Small intestine (tissue), 7 donors: ENCODE data around the gene C9orf72. TPM values are rescaled to one million over a fixed set of nuclear protein-coding genes. Genes with fewer than 3 reads are reported as not detected.
"Not testable (repeated sequence)": the region's sequence is repeated elsewhere in the genome, so short reads cannot be mapped to it uniquely, and the experiment has no call there.

Source experiments
- DNase-seq, 2 donors: peaks; one replicate each; pipeline versions ENCODE4 v3.0.0 to v3.0.0-alpha.2; 2013
- FAIRE-seq: peaks from 2 replicates; lab custom pipeline; 2012; peaks lifted over from hg19 to GRCh38; lab: Jason Lieb, UNC
- H3K27ac ChIP-seq, 3 donors: one replicate each; pipeline ENCODE4 v1.5.1; 2013; ENCODE audit warnings: low read length in 2 of 3, mild to moderate bottlenecking in 2 of 3, control low read depth in 1 of 3, inconsistent platforms in 1 of 3, low read depth in 1 of 3, moderate library complexity in 1 of 3
- H3K27me3 ChIP-seq, 3 donors: one replicate each; pipeline ENCODE4 v1.6.1; 2013; ENCODE audit warnings: low read length in 3 of 3, inconsistent platforms in 1 of 3; ENCODE audit not compliant: control insufficient read depth in 3 of 3, insufficient read depth in 3 of 3
- H3K36me3 ChIP-seq, 3 donors: one replicate each; pipeline ENCODE4 v1.6.1; 2013; ENCODE audit warnings: low read length in 3 of 3, inconsistent platforms in 1 of 3, low read depth in 1 of 3, mild to moderate bottlenecking in 1 of 3, moderate library complexity in 1 of 3; ENCODE audit not compliant: control insufficient read depth in 3 of 3, insufficient read depth in 2 of 3
- H3K4me1 ChIP-seq, 3 donors: one replicate each; pipeline ENCODE4 v1.6.1; 2013; ENCODE audit warnings: low read length in 2 of 3, inconsistent platforms in 1 of 3, low read depth in 1 of 3, mild to moderate bottlenecking in 1 of 3, moderate library complexity in 1 of 3; ENCODE audit not compliant: control insufficient read depth in 3 of 3, insufficient read depth in 2 of 3
- H3K4me3 ChIP-seq, 3 donors: one replicate each; pipeline ENCODE4 v1.5.1; 2013; ENCODE audit warnings: low read length in 3 of 3, control low read depth in 1 of 3, inconsistent platforms in 1 of 3, low read depth in 1 of 3, mild to moderate bottlenecking in 1 of 3, moderate library complexity in 1 of 3
- H3K9me3 ChIP-seq, 2 donors: one replicate each; pipeline ENCODE4 v1.6.1; 2013; ENCODE audit warnings: low read depth in 1 of 2, low read length in 1 of 2; ENCODE audit not compliant: control insufficient read depth in 2 of 2, insufficient read depth in 1 of 2
- WGBS, 3 donors: extraction: QIAGEN DNeasy Blood & Tissue Kit; methylation state at CpG; one replicate each; pipeline ENCODE4 v1.1.7; 2013; 5-methylcytosine and 5-hydroxymethylcytosine counted together
- polyA plus RNA-seq, 4 donors: library from polyadenylated mRNA; stranded (reverse) in 3 of 4; unstranded in 1 of 4; fragments of 200-250 nt in 3 of 4; fragments of 120-200 nt in 1 of 4; gene quantifications; one replicate each; pipeline versions ENCODE4 v1.2.1 to v1.2.3, GENCODE V29; 2013
- donor health status: healthy with polysubstance abuse.
- donor health status: control.
- donor health status: control.
- donor health status: Bipolar disorder and iron deficiency.
- donor health status: healthy.

Gene C9orf72
- polyA plus RNA-seq, 4 donors: 4.2 to 27.6 (median 5.3) TPM

GRCh38 chr9:27514551-27514950 is 58.7 kb downstream of the C9orf72 start:
- H3K27ac ChIP-seq: peak overlapping the region in 1 of 3 donors; percentile 3
- no peaks in the 10 kb centered on the region for H3K27me3 ChIP-seq
- DNase-seq: no peak
- peaks cover 0 to 7% (median 0%) of the 10 kb centered on the region in 3 donors for H3K4me1 ChIP-seq
- H3K36me3 ChIP-seq: peaks cover 0 to 6% (median 1%) of the 10 kb centered on the region in 3 donors
- no peak overlapping the region for H3K4me3 ChIP-seq
- WGBS, 3 donors: 88 to 98% (median 97%) methylated on average over 2 of the region's 2 CpGs
- FAIRE-seq: no peak
- no peaks in the 10 kb centered on the region for H3K9me3 ChIP-seq

DNA sequence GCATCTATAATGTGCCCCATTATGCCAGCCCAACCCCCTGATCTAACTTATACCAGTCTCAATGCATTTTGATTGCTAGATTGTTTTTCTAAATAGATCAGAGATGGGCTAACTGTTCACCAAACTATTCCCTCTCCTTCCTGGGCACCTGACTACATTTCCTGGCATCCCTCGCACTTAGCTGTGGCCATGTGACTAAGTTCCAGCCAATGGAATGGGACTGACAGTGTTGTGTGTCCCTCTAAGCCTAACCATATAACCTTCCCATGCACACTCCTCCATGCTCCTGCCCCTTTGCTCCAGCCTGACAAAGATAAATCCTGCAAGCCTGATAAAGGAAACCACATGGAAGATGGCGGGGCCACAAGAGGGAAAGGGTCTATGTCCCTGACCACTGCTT is 61.5 kb downstream of the C9orf72 start:
- H3K36me3 ChIP-seq: peaks cover 0 to 8% (median 2%) of the 10 kb centered on the region in 3 donors
- 85 to 94% (median 87%) methylated on average over 2 of the region's 2 CpGs for whole genome bisulfite sequencing, 3 donors
- H3K27ac ChIP-seq: no peak overlapping the region
- no peaks in the 10 kb centered on the region for H3K9me3 ChIP-seq
- H3K4me3 ChIP-seq: no peak overlapping the region
- peaks cover 0 to 7% (median 0%) of the 10 kb centered on the region in 3 donors for H3K4me1 ChIP-seq
- FAIRE-seq (no peak), DNase-seq (no peak)
- no peaks in the 10 kb centered on the region for H3K27me3 ChIP-seq

DNA sequence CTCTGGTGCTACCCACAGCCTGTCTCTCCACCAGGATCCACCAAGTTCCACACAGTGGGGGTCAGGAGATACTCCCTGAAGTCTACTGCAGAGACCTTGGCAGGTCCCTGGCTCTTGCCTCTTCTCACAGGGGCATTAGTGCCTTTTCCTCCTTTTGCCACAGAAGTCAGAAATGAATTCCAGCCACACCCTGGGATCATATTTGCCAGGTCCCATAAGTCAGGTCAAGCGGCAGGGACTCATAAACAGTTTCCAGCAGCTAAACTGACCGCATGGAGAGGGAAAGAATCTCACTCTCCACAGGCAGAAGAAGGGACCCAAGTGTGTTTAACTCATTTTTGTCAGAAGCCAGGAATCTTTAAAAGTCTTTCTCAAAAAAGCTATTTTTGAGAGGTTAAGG is 62.5 kb downstream of the C9orf72 start:
- DNase-seq (no peak), FAIRE-seq (no peak)
- 73 to 85% (median 84%) methylated on average over 2 of the region's 2 CpGs for WGBS, 3 donors
- Histone ChIP-seq H3K27ac (no peak overlapping the region), H3K4me3 (no peak overlapping the region), H3K9me3 (no peaks in the 10 kb centered on the region), H3K4me1 (peaks cover 0 to 7% (median 0%) of the 10 kb centered on the region in 3 donors), H3K27me3 (no peaks in the 10 kb centered on the region), H3K36me3 (peaks cover 0 to 8% (median 2%) of the 10 kb centered on the region in 3 donors)

DNA sequence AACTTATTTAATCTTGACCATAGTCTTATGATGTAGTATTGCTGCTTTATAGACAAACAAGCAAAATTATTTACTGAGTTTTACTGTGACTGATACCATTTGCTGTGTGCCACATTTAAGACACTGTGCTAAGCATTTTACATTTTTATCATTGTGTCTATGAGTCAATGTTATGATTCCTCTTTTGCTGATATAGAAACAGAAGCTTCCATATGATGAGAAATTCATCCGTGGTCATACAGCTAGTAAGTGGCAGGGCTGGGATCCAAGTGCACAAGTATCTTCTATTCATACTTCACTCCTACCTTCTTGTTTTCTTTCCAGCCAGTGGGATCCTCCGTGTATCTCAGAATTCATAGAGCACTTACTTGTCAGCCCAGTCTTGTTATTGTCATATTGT is 66.3 kb downstream of the C9orf72 start:
- H3K4me1 ChIP-seq: peaks cover 0 to 4% (median 0%) of the 10 kb centered on the region in 3 donors
- H3K36me3 ChIP-seq: peaks cover 0 to 18% (median 2%) of the 10 kb centered on the region in 3 donors
- H3K9me3 ChIP-seq: peaks cover 0 to 6% of the 10 kb centered on the region in 2 donors
- no peak overlapping the region for H3K4me3 ChIP-seq
- no peaks in the 10 kb centered on the region for H3K27me3 ChIP-seq
- FAIRE-seq: no peak
- no peak for DNase-seq
- H3K27ac ChIP-seq: no peak overlapping the region
- WGBS, 3 donors: 55 to 66% (median 61%) methylated on average over 2 of the region's 2 CpGs

DNA sequence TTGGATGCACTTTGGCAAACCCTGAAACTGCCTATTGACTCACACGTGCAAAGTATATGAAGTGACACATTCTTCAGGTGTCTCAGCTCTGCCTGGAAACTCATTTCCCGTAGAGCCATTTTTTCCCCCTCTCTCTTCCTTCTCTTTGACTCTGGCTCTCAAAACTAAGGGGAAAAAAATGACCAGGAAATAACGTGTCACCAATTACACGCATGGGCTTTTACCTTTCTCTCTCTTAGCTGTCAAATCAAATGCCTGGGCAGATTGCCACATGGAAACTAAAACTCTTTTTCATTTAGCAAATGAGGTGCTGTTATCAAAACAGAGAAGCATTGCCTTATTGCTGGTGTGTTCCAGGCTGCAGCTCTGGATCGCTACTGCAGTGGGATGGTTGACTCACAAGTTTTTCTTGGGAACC is 67.5 kb downstream of the C9orf72 start:
- FAIRE-seq (no peak), DNase-seq (no peak)
- Histone ChIP-seq H3K36me3 (peaks cover 0 to 14% (median 2%) of the 10 kb centered on the region in 3 donors), H3K9me3 (peaks cover 0 to 6% of the 10 kb centered on the region in 2 donors), H3K27me3 (no peaks in the 10 kb centered on the region), H3K4me3 (no peak overlapping the region), H3K27ac (no peak overlapping the region), H3K4me1 (peaks cover 0 to 4% (median 0%) of the 10 kb centered on the region in 3 donors)
- 58 to 71% (median 70%) methylated on average over 5 of the region's 5 CpGs for WGBS, 3 donors

GRCh38 chr9:27504259-27504658 is 69.0 kb downstream of the C9orf72 start:
- DNase-seq (no peak), FAIRE-seq (no peak)
- H3K9me3 ChIP-seq: peaks cover 0 to 6% of the 10 kb centered on the region in 2 donors
- H3K4me3 ChIP-seq: no peak overlapping the region
- peaks cover 0 to 4% (median 0%) of the 10 kb centered on the region in 3 donors for H3K4me1 ChIP-seq
- no peaks in the 10 kb centered on the region for H3K27me3 ChIP-seq
- H3K27ac ChIP-seq: no peak overlapping the region
- peaks cover 0 to 12% (median 2%) of the 10 kb centered on the region in 3 donors for H3K36me3 ChIP-seq

DNA sequence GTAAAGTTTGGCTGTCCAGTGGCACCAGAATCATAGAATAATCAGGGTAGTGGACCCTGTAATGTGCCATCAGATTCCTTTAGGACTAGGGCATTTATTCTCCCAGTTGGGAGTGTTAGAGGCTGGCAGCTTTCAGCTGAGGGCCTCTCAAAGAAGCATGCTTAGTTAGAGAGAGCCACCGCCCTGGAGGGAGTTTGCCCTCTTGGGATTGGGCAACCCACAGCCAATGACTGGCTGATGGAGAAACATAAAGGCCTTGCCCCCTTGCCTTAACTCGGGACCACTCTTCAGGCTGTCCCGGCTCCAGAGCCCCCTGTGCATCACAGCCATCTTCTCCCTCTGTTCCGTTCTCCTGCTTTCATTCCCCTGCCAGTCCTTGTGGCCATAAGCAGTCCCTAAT is 69.7 kb downstream of the C9orf72 start:
- no peak for FAIRE-seq
- WGBS, 3 donors: 81 to 90% (median 88%) methylated on average over 4 of the region's 4 CpGs
- no peak overlapping the region for H3K27ac ChIP-seq

DNA sequence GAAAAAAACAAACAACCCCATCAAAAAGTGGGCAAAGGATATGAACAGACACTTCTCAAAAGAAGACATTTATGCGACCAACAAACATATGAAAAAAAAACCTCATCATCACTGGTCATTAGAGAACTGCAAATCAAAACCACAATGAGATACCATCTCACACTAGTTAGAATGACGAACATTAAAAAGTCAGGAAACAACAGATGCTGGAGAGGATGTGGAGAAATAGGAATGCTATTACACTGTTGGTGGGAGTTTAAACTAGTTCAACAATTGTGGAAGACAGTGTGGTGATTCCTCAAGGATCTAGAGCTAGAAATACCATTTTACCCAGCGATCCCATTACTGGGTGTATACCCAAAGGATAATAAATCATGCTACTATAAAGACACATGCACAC is 72.4 kb downstream of the C9orf72 start:
- FAIRE-seq, H3K4me1 ChIP-seq, H3K36me3 ChIP-seq, H3K27ac ChIP-seq, DNase-seq, H3K9me3 ChIP-seq, H3K27me3 ChIP-seq, H3K4me3 ChIP-seq: not testable (repeated sequence)
- 87 to 99% (median 94%) methylated on average over 3 of the region's 3 CpGs for WGBS, 3 donors

More for the DNA sequence above, 69.7 kb downstream of the C9orf72 start:
- Histone ChIP-seq H3K36me3 (peaks cover 0 to 10% (median 2%) of the 10 kb centered on the region in 3 donors), H3K4me1 (peaks cover 0 to 4% (median 0%) of the 10 kb centered on the region in 3 donors), H3K9me3 (peaks cover 0 to 6% of the 10 kb centered on the region in 2 donors), H3K27me3 (no peaks in the 10 kb centered on the region), H3K4me3 (no peak overlapping the region)
- DNase-seq: no peak

- Histone ChIP-seq H3K36me3 (peaks cover 0 to 14% (median 0%) of the 10 kb centered on the region in 3 donors), H3K4me3 (no peak overlapping the region), H3K27ac (no peak overlapping the region), H3K4me1 (peaks cover 0 to 4% (median 0%) of the 10 kb centered on the region in 3 donors), H3K9me3 (peaks cover 0 to 5% of the 10 kb centered on the region in 2 donors), H3K27me3 (no peaks in the 10 kb centered on the region)
- no peak for DNase-seq
- 51 to 57% (median 52%) methylated on average over 2 of the region's 2 CpGs for WGBS, 3 donors
- FAIRE-seq: peak; percentile 49
Observed at GRCh38 chr9:27499451-27499850, 73.8 kb downstream of the C9orf72 start.
